Putamen (tissue), 1 donor: Measurements from ENCODE around the gene LYPLAL1.
"Not testable (repeated sequence)": the region's sequence is repeated elsewhere in the genome, so short reads cannot be mapped to it uniquely, and the experiment has no call there.

Experiments
- DNase-seq: peaks from one replicate; pipeline ENCODE4 v3.0.0-alpha.2; 2016; ENCODE audit warnings: low spot score

Gene LYPLAL1

GRCh38 chr1:219163401-219163954, 10.2 kb upstream of the LYPLAL1 start:
- no peak for DNase-seq

- DNase-seq = no peak
Measured at GRCh38 chr1:219171192-219171935, 2.3 kb upstream of the LYPLAL1 start.

GRCh38 chr1:219172821-219173220, 857 bp upstream of the LYPLAL1 start:
- no peak for DNase-seq

GRCh38 chr1:219173434-219173757, 282 bp upstream of the LYPLAL1 start:
- no peak for DNase-seq

- DNase-seq = peak; percentile 16
Measured at GRCh38 chr1:219174460-219175211, 958 bp downstream of the LYPLAL1 start.

- DNase-seq = no peak
Measured at GRCh38 chr1:219175212-219175564, 1.5 kb downstream of the LYPLAL1 start.

- DNase-seq = no peak
Measured at GRCh38 chr1:219176168-219176567, 2.5 kb downstream of the LYPLAL1 start.

- DNase-seq = no peak
Measured at GRCh38 chr1:219177363-219177762, 3.7 kb downstream of the LYPLAL1 start.

- no peak for DNase-seq
Measured at GRCh38 chr1:219177940-219178339, 4.3 kb downstream of the LYPLAL1 start.

GRCh38 chr1:219179293-219179692, 5.6 kb downstream of the LYPLAL1 start:
- no peak for DNase-seq

- no peak for DNase-seq
Measured at GRCh38 chr1:219184337-219184736, 10.7 kb downstream of the LYPLAL1 start.

GRCh38 chr1:219185486-219186117, 11.9 kb downstream of the LYPLAL1 start:
- no peak for DNase-seq

- no peak for DNase-seq
Measured at GRCh38 chr1:219188331-219188803, 14.7 kb downstream of the LYPLAL1 start.

GRCh38 chr1:219189021-219189824, 15.5 kb downstream of the LYPLAL1 start:
- DNase-seq = no peak

- DNase-seq = no peak
Measured at GRCh38 chr1:219189952-219190351, 16.3 kb downstream of the LYPLAL1 start.

- no peak for DNase-seq
Measured at GRCh38 chr1:219190605-219191004, 16.9 kb downstream of the LYPLAL1 start.

- not testable (repeated sequence) for DNase-seq
Measured at GRCh38 chr1:219195833-219196232, 22.2 kb downstream of the LYPLAL1 start.

GRCh38 chr1:219201656-219202055, 28.0 kb downstream of the LYPLAL1 start:
- DNase-seq = no peak

GRCh38 chr1:219202567-219202966, 28.9 kb downstream of the LYPLAL1 start:
- DNase-seq = no peak

GRCh38 chr1:219206350-219206749, 32.7 kb downstream of the LYPLAL1 start:
- no peak for DNase-seq

GRCh38 chr1:219209578-219209977, 35.9 kb downstream of the LYPLAL1 start:
- DNase-seq = no peak

- DNase-seq = no peak
Measured at GRCh38 chr1:219210067-219210466, 36.4 kb downstream of the LYPLAL1 start.
